ENCODE data around the gene C1QTNF1.

DNA sequence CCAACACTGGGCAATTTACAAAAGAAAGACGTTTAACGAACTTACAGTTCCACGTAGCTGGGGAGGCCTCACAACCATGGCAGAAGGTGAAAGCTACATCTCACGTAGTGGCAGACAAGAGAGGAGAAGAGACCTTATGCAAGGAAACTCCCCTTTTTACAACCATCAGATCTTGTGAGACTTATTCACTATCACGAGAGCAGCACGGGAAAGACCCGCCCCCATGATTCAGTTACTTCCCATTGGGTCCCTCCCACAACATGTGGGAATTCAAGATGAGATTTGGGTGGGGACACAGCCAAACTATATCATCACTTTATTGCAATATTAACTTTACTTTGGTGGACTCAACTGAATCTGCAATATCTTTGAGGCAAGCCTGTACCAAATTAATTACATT, 38.7 kb downstream of the C1QTNF1 start:
- TF ChIP-seq, protein P1, sequence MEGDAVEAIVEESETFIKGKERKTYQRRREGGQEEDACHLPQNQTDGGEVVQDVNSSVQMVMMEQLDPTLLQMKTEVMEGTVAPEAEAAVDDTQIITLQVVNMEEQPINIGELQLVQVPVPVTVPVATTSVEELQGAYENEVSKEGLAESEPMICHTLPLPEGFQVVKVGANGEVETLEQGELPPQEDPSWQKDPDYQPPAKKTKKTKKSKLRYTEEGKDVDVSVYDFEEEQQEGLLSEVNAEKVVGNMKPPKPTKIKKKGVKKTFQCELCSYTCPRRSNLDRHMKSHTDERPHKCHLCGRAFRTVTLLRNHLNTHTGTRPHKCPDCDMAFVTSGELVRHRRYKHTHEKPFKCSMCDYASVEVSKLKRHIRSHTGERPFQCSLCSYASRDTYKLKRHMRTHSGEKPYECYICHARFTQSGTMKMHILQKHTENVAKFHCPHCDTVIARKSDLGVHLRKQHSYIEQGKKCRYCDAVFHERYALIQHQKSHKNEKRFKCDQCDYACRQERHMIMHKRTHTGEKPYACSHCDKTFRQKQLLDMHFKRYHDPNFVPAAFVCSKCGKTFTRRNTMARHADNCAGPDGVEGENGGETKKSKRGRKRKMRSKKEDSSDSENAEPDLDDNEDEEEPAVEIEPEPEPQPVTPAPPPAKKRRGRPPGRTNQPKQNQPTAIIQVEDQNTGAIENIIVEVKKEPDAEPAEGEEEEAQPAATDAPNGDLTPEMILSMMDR (conservative IDR thresholded peaks at IDR 0.05; ENCODE audit: low read depth, low read length): no peak
- TF ChIP-seq EZH2 (IDR thresholded peaks at IDR 0.05; ENCODE audit: borderline replicate concordance, low read depth, low read length, poor library complexity, severe bottlenecking): no peak
